ENCODE results near the gene PLXNA2.

Gene PLXNA2

GRCh38 chr1:208203848-208204609 lies 40.2 kb downstream of the PLXNA2 start:
- DNase-seq (ENCODE audit: low read depth), result no peak

GRCh38 chr1:208203127-208203847 lies 40.9 kb downstream of the PLXNA2 start:
- no peak for DNase-seq (ENCODE audit: low read depth)

DNA sequence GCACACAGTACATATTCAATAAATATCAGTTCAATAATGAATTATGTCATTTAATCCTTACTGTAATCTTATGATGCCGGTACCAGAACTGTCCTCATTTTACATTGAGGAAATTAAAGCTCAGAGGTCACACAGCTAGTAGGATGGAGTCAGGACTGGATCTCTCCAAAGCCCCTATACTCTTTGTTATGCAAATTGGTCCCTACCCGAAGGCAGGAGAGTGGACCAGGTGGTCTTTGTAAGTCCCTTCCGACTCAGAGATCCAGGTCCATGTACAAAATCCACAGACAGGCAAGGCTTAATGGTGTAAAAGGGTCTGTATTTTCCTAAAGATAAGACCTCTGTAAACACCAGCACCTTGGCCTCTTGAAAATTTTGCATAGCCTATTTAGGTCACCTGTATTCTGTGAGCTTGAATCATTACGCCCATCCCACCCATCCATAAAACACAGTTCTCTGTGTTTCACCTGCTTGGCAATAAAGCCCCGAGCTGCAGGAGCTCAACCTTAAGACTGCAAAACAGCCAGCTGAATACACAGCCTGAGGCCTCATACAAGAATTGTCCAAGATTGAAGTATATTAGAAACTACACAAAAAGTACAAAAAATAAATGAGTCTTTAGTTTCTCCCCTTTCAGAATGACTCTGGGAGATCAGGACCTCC lies 41.7 kb downstream of the PLXNA2 start:
- no peak for DNase-seq (ENCODE audit: low read depth)

DNA sequence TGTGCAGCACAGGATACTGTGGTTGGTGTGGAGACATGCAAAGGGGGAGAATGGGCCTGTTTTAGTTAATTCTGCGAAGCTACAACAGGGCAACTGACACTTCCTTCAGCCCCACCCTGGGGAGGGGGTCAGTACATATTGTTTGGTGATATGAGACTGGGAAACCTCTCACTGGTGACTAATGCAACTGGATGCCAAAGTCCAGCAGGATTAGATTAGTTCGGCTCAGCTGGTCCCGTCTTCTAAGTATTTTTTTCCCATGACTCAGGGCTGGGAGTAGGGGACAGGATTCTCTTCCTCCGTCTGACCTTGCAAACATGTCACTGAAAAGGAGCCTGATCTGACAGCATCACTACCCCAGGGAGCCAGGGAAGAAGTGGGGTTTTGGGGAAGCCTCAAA lies 43.0 kb downstream of the PLXNA2 start:
- no peak for DNase-seq (ENCODE audit: low read depth)

- no peak for DNase-seq (ENCODE audit: low read depth)
Measured at GRCh38 chr1:208200116-208200515, 44.1 kb downstream of the PLXNA2 start.

DNA sequence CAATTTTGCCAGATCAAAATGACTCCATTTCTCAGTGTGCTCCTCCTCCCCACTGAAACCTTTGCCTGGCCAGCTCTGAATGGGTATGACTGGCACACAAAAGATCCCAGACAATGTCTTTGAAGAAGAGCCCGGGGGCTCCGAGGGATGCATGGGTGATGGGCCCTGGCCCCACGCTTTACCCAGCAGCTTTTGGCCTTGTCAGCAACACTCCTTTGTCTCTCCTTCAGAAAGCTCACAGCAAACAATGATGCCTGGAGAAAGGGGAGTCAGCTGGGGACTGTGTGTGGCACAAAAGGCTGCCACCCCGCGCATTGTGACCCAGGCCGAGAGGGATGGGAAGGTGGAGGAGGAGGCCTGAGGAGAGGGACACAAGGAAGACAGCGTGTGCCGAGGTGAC lies 45.9 kb downstream of the PLXNA2 start:
- no peak for DNase-seq (ENCODE audit: low read depth)

- no peak for DNase-seq (ENCODE audit: low read depth)
Measured at GRCh38 chr1:208194944-208195343, 49.2 kb downstream of the PLXNA2 start.

- no peak for DNase-seq (ENCODE audit: low read depth)
Measured at GRCh38 chr1:208192995-208193394, 51.2 kb downstream of the PLXNA2 start.

- no peak for DNase-seq (ENCODE audit: low read depth)
Measured at GRCh38 chr1:208190784-208191183, 53.4 kb downstream of the PLXNA2 start.

DNA sequence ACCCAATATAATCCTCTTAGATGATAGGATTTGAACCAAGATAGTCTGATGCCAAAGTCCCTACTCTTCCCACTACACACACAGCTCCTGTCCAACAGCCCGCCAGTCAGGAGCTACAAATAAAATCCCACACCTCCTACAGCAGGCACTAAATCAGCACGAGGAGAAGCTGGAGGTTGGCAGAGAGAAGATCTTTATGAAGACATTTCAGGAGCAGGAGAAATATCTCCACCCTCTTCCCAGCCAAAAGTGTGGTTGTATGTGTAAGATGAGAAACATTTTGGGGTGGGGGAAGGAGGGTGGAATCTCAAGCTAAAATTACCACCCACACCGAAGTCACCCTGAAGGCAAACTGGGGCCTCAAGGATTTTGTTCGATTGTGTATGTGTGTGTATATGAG lies 54.5 kb downstream of the PLXNA2 start:
- no peak for DNase-seq (ENCODE audit: low read depth)

GRCh38 chr1:208189183-208189582 lies 55.0 kb downstream of the PLXNA2 start:
- no peak for DNase-seq (ENCODE audit: low read depth)

DNA sequence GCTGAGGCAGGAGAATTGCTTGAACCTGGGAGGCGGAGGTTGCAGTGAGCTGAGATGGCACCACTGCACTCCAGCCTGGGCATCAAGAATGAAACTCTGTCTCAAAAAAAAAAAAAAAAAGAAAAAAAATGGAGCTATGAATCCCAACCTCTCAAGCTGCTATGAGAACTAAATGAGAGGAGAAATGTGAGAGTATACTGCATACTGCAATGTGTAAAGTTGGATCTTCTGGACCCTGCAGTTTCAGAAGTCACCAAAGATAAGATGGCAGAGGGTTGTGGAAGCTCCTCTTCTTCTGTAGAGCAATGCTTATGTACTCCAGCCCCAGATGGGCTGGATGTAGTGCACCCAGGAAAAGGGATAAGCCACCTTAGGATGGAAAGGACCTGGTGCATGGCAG lies 55.6 kb downstream of the PLXNA2 start:
- DNase-seq (ENCODE audit: low read depth), result no peak

DNA sequence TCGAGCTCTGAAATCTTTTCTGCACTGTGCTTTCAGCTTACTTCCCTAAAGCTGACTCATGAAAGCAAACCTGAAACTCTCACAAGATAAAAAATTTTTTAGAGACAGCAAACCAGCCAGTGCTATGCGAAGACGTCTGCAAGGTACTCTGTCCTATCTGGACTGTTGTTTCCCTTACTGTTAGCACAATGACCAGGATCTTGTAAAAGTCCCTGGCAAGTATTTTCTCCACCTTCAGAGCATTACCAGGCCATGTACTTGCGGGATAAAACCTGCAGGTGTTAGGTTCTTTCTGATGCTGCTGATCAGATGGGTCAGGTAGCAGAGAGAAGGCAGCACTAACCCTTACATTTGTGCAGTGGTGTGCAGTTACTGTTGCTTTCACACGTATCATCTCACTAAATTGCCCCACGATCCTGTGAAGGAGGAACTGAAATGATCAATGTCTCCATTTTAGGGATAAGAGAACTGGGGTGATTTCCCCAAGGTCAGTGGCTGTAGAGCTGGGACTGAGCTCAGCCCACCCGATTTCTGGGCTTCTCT lies 56.6 kb downstream of the PLXNA2 start:
- DNase-seq (ENCODE audit: low read depth), result no peak

DNA sequence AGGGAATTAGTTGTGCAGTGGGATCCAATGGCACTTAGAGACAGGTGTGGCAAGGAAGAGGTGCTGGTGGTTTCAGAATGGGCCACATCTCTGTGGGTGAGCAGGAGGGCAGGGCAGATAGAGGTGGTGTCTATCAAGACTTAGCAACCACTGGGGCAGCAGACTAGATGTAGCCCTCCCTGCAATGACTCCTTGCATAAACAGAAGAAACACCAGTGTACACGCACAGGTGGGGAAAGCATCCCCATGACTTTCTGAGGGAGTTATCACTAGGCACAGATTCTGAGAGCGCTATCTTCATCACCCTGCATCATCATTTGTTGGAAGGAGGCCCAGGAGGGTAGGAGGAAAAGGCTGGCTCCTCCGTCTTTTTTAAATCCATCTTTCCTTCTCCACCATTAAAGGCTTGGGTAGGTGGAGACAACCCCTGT lies 58.4 kb downstream of the PLXNA2 start:
- no peak for DNase-seq (ENCODE audit: low read depth)

DNA sequence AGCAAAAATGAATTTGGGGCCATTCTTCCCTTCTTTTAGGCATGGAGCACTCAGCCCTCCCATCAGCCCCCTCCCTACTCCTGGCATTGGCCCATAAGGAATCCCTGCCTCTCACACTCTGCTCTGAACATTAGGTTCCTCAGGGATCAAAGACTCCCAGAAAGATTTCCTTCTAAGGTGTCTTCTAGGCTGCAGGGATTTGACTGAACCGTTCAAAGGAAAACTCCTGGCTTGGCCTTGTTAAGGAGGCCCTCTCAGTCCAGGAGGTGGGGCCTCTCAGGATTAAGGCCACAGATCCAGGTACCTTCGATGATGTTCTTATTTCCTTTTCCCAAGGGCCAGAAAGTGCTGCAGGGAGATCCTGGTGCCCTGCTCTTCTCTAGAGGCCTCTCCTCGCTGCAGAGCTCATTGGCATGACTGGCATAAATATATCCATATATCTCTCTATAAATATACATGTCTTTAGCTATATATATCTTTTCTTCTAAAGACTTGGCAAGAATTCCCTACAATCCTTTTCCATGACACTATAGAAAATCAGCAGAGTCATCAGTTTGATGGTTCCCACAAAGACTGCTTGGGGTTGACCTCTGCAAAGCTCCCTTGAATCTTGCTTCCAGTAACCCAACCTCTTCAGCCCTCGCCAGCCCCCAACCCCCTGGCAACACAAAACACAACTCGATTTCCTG lies 59.1 kb downstream of the PLXNA2 start:
- DNase-seq (ENCODE audit: low read depth), result no peak

GRCh38 chr1:208183977-208184911 lies 59.9 kb downstream of the PLXNA2 start:
- no peak for DNase-seq (ENCODE audit: low read depth)

- no peak for DNase-seq (ENCODE audit: low read depth)
Measured at GRCh38 chr1:208182880-208183645, 61.1 kb downstream of the PLXNA2 start.

DNA sequence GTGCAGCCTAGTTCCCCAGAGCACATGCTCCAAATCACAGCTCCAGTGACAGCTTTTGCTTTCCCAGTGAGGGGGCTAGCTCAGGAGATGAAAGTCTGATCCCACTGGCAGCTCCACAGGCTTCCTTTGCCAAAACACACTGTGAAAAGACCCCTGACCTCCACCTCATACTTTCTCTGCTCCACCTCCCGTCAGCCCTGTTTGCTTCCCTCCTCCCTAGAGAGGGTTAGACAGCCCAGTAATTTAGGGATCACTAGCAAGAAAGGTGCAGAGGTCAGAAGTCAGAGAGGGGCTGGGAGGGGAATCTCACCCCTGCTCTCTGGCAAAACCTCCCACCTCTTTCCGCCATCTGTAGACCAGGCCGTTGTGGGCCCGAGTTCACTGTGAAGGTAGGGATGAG lies 62.8 kb downstream of the PLXNA2 start:
- DNase-seq (ENCODE audit: low read depth), result no peak

- no peak for DNase-seq (ENCODE audit: low read depth)
Measured at GRCh38 chr1:208180421-208180820, 63.8 kb downstream of the PLXNA2 start.

- DNase-seq (ENCODE audit: low read depth), result no peak
Measured at GRCh38 chr1:208179961-208180409, 64.2 kb downstream of the PLXNA2 start.
